Panc1 (cell line): ENCODE measurements around the gene ADORA2A. TPM values are rescaled to one million over a fixed set of nuclear protein-coding genes. Genes with fewer than 3 reads are reported as not detected.

Experiments
- ATAC-seq: fragments of 200-7000 bp; cut with Tn5 transposase; 2 replicates; pipeline ENCODE4 v1.9.1; 2020; ENCODE audit warnings: mild to moderate bottlenecking, moderate library complexity
- BruUV-seq: library from RNA; stranded (reverse); fragments of 400-500 nt; replicated peaks from 2 replicates; lab custom pipeline; 2021; lab: Mats Ljungman, UMichigan
- CTCF ChIA-PET: fragments of 300-600 bp; sonication (Branson Sonifier 250); formaldehyde crosslinking; loops from one replicate; lab custom pipeline; 2022; ENCODE audit warnings: antibody characterized with exemption; lab: Charles Lee
- POLR2A ChIA-PET: fragments of 300-600 bp; sonication (Branson Sonifier 250); formaldehyde crosslinking; loops from one replicate; lab custom pipeline; 2022; ENCODE audit warnings: antibody characterized with exemption; lab: Charles Lee
- DNase-seq: peaks from one replicate; pipeline ENCODE4 v3.0.0-alpha.2; 2010; ENCODE audit warnings: low read depth, low spot score
- H3K27ac ChIP-seq: 2 replicates; pipeline ENCODE4 v1.5.1; 2011; ENCODE audit warnings: mild to moderate bottlenecking, low read length, inconsistent platforms
- H3K27me3 ChIP-seq: fragments of 200-500 bp; sonication (Bioruptor generic); 2 replicates; pipeline ENCODE4 v1.6.0; 2014; ENCODE audit warnings: low read length, inconsistent platforms; ENCODE audit not compliant: control insufficient read depth, insufficient read depth
- H3K36me3 ChIP-seq: fragments of 200-500 bp; sonication (Bioruptor generic); 2 replicates; pipeline ENCODE4 v1.5.1; 2014; ENCODE audit warnings: inconsistent platforms, mild to moderate bottlenecking, low read length, moderate library complexity; ENCODE audit not compliant: control insufficient read depth, insufficient read depth
- H3K4me1 ChIP-seq: 2 replicates; pipeline ENCODE4 v1.5.1; 2011; ENCODE audit warnings: inconsistent platforms, mild to moderate bottlenecking, low read length, moderate library complexity; ENCODE audit not compliant: control insufficient read depth, insufficient read depth
- H3K4me3 ChIP-seq, 2 experiments: 2 replicates each; pipeline ENCODE4 v1.5.1; 2011 to 2012; ENCODE audit warnings: low read depth in 2 of 2, low read length in 2 of 2, mild to moderate bottlenecking in 2 of 2, inconsistent platforms in 1 of 2, moderate library complexity in 1 of 2
- H3K9me3 ChIP-seq: fragments of 200-500 bp; sonication (Bioruptor generic); 2 replicates; pipeline ENCODE4 v1.5.1; 2014; ENCODE audit warnings: low read depth, mild to moderate bottlenecking, inconsistent platforms, low read length, moderate library complexity; ENCODE audit not compliant: control insufficient read depth, insufficient read depth
- CTCF ChIP-seq: fragments of 450-650 bp; IDR thresholded peaks from 2 replicates; pipeline ENCODE4 v1.5.1; 2017; ENCODE audit warnings: mild to moderate bottlenecking
- POLR2AphosphoS5 ChIP-seq: IDR thresholded peaks from 2 replicates; pipeline ENCODE4 v1.6.1; 2012; ENCODE audit warnings: mild to moderate bottlenecking, low read depth, low read length, moderate library complexity
- REST ChIP-seq, 2 experiments: IDR thresholded peaks; 2 replicates each; pipeline ENCODE4 v1.6.1; 2011 to 2012; ENCODE audit warnings: low read depth in 2 of 2, control low read depth in 1 of 2, low read length in 1 of 2, mild to moderate bottlenecking in 1 of 2, moderate library complexity in 1 of 2; ENCODE audit not compliant: insufficient read depth in 1 of 2
- SIN3A ChIP-seq: IDR thresholded peaks from 2 replicates; pipeline ENCODE4 v1.6.1; 2012; ENCODE audit warnings: low read depth, mild to moderate bottlenecking, low read length, moderate library complexity, borderline replicate concordance; ENCODE audit not compliant: insufficient read depth
- TCF7L2 ChIP-seq: IDR thresholded peaks from 2 replicates; pipeline ENCODE4 v1.6.1; 2011; ENCODE audit warnings: mild to moderate bottlenecking, low read depth, low read length, inconsistent platforms
- in situ Hi-C: cut with HindIII; loops from 2 replicates; pipeline ENCODE4 v1.10.0; 2016; ENCODE audit warnings: low sequenced_read_pairs, low pct_unique_long_range_greater_than_20kb
- intact Hi-C: fragments of 100-400 bp; cut with micrococcal nuclease; formaldehyde crosslinking; loops from one replicate; pipeline ENCODE4 v1.10.0; 2022; ENCODE audit not compliant: unreplicated experiment
- total RNA-seq: library from RNA; stranded (reverse); gene quantifications from one replicate; pipeline ENCODE4 v1.2.1, GENCODE V29; 2021; ENCODE audit not compliant: unreplicated experiment

The ADORA2A gene
- total RNA-seq, 1 experiment from 2014 or later, result 11.5 TPM

GRCh38 chr22:24424001-24424900 lies 3.1 kb upstream of the ADORA2A start:
- intact Hi-C loops, result loop anchor here (5.0 kb wide), 1 partner anchor 78 kb away; no protein-coding TSS in a partner anchor
- Histone ChIP-seq H3K27ac (no peak overlapping the region), H3K9me3 (no peaks in the 10 kb centered on the region), H3K4me1 (peaks cover 14% of the 10 kb centered on the region), H3K36me3 (no peaks in the 10 kb centered on the region), H3K4me3 (peak overlapping the region; percentile 45 to 49), H3K27me3 (no peaks in the 10 kb centered on the region)
- CTCF ChIA-PET, result interaction anchor here (0.5 kb wide), 2 partner anchors 288 to 340 kb away, joined by 3 to 6 read pairs; no protein-coding TSS in a partner anchor
- POLR2A ChIA-PET, result no interaction called here
- ATAC-seq, result peak; percentile 40
- TF ChIP-seq SIN3A (no peak), TCF7L2 (no peak), POLR2AphosphoS5 (no peak)
- no TSS peak for BruUV-seq
- in situ Hi-C loops, result no loop called here
- DNase-seq, result no peak

GRCh38 chr22:24424901-24425775 lies 2.3 kb upstream of the ADORA2A start:
- Histone ChIP-seq H3K9me3 (no peaks in the 10 kb centered on the region), H3K4me1 (peaks cover 10% of the 10 kb centered on the region), H3K27me3 (no peaks in the 10 kb centered on the region), H3K27ac (no peak overlapping the region), H3K36me3 (no peaks in the 10 kb centered on the region), H3K4me3 (peak overlapping the region in 1 of 2 experiments; percentile 49; a peak in 2 of 4 replicates)
- ATAC-seq, result no peak
- no peak for TF ChIP-seq REST (IDR thresholded peaks at IDR 0.05; ENCODE audit: insufficient read depth in 1 of 2, low read depth in 2 of 2, low read length in 1 of 2)
- no peak for TF ChIP-seq SIN3A
- no peak for TF ChIP-seq POLR2AphosphoS5
- no peak for TF ChIP-seq TCF7L2
- no peak for TF ChIP-seq CTCF
- no peak for DNase-seq
- intact Hi-C loops (loop anchor here (5.0 kb wide), 2 partner anchors 77 to 97 kb away; no protein-coding TSS in a partner anchor), in situ Hi-C loops (no loop called here)
- ChIA-PET CTCF (interaction anchor here (0.6 kb wide), 1 partner anchor 77 kb away, joined by 4 read pairs; no protein-coding TSS in a partner anchor), POLR2A (no interaction called here)
- BruUV-seq, result no TSS peak
